ENCODE results near the gene CARD19.
A peak's percentile ranks its signal among the peaks of the same experiment; 100 is the strongest.
"Not testable (repeated sequence)": the region's sequence is repeated elsewhere in the genome, so short reads cannot be mapped to it uniquely, and the experiment has no call there.

CARD19 gene

DNA sequence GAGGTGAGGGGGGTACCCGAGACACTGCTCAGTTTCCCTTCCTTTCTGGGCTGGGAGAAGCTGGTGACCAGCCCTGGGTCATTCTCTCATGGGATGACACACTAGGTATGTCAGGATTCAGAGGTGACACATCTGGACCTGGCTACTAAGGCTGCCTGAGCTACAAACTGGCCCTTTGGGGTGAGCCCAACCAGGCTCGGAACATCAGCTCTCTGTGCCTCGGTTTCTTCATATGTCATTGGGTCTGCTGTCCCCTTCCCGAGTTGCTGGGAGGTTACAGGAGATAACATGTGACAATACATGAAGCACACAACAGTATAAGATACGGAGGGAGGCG, 11.8 kb downstream of the CARD19 start:
- no peak for DNase-seq

DNA sequence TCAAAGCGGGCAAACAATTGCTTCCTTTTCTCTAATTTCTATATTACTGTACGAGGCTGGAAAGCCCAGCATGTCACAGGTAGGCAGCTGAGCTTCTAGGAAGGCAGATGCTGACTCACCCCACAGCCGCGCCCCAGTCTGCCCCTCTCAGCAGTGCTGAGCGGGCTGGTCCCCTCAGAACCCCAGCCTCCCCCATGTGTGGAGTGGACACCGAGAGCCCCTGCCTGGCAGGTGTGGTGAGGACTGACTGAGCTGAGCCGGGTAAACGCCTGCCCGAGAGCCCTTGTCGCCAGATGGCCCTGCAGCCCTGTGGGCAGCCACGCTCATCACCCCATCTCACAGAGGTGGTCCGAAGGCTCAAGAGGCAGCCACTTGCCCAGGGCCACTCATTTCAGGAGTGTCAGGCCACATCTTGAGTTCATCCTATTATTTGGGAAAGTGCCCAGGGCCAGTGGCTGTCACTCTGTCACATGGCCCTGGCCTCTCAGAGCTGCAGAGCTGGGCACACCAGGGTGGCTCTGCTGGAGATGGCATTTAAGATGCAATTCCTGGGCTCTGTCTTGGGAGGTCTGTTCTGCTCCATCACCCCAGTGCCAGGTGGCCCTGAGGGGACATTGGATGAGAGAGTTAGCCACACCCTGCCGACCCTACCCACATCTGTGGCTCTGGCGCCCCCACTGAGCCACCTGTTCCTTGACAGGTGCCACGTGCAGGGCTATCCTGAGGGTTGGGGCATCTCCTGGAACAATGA, 12.4 kb downstream of the CARD19 start:
- no peak for DNase-seq

DNA sequence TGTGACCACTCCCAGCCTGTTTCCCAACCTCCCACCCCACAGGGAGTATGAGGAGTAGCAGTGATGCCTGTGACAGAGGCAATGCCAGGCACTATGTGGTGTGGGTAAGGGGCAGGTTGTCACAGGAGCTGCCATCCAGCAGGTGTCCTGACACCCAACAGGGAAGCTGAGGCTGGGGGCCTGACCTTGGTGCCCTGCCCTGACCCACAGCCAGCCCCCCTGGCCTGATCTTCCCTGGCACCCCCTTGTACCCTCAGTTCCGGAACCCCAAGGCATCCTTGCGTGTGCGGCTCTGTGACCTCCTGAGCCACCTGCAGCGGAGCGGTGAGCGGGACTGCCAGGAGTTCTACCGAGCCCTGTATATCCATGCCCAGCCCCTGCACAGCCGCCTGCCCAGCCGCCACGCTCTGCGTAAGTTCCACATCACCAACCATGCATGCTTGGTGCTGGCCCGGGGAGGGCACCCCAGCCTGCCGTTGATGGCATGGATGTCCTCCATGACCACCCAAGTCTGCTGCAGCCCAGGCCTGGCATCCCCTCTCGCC, 14.4 kb downstream of the CARD19 start:
- no peak for DNase-seq

DNA sequence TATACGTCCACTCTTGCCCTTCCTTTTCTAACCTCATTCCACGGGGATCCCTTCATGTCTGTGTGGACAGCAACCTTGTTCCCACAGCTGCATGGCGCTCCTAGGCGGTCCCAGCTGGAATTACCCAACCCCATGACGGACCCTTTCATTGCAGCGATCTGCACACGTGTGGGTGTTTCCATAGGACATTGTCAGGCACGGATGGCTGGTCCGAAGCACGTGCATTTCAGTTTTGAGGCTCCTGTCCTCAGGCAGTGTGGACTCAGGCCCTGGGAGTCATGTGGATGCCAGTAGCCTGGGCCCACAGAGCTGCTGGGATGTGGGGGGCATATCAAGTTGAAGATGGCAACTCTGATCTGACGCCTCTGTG, 15.0 kb downstream of the CARD19 start:
- no peak for DNase-seq

DNA sequence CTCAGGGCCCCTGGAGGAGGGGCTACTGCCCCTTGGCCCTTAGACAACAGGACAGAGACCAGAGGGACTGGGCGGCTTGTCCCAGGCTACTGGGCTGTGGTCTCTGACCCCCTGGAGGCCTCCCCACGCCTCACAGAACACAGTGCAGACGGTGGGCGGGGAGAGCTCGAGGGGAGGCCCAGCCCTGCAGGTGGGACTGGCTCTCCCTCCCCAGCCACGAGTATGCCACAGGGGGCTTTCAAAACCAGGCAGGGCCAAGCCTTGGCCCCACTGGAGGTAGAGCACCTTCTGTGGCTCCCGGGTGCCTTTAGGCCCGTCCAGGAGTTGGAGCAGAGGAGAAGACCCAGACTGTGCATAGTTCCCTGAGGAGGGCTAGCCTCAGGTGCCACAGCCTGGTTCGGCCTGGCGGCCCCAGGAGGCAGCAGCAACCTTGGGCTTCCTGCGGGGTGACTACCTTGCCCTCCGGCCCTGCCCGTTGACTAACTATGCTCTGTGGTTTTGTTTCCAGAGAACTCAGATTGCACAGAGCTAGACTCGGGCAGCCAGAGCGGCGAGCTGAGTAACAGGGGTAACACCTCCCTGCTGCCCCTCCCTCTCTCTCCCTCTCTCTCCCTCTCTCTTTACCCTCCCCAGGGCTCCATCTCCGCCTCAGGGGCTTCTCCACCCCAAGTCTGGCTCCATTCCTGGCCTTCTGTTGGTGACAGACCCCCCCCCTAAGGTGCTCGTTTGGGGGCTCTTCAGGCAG, 15.5 kb downstream of the CARD19 start:
- peak; percentile 82 for DNase-seq

DNA sequence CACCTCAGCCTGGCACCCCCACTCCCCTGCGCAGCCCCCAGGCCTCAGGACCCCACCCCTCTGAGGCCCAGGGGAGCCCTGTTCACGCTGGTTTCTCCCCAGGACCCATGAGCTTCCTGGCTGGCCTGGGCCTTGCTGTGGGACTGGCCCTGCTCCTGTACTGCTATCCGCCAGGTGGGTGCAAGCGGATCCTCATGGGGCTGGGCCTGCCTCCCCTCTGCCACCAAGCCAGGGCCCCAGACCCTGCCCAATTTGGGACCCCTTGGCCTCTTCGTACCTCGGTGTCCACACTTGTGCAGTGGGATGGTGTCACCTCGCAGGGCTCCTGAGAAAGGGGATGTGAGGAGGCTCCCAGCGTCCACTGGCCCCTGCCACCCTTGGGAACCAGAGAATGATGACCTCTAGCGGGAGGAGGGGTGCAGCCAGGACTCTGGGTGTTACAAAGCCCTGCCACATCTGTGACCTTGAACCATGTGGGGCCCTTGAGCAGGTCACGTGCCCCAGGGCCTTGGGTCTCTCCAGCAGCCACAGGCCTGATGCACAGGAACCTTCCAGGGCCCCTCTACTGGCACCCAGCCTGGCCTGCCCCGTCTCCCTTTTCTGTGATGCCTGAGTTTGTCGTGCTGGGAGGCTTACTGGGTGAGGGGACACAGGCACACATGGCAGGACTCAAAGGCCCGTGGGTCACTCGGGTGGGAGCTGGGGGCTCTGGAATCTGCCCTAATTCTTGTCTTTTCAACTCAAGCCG, 16.3 kb downstream of the CARD19 start:
- DNase-seq: no peak

DNA sequence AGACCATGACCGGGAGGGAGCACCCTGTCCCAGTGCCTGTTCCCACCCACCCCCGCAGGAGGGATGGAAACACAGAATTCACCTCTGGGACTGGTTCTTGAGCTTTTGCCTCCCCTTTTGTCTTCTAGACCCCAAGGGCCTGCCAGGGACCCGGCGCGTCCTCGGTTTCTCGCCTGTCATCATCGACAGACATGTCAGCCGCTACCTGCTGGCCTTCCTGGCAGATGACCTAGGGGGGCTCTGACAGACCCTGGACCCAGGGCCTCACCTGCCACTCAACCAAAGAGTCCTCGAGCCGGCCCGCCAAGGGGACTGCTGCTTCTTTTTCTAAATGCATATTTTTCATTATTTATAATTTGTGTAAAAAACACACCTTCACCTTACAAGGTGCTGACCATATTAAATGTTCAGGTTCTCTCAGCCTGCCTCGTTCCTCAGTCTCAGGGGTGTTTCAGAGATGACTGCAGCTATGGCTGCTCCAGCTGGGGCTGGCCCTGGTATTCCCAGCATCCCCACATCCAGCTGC, 16.9 kb downstream of the CARD19 start:
- no peak for DNase-seq

DNA sequence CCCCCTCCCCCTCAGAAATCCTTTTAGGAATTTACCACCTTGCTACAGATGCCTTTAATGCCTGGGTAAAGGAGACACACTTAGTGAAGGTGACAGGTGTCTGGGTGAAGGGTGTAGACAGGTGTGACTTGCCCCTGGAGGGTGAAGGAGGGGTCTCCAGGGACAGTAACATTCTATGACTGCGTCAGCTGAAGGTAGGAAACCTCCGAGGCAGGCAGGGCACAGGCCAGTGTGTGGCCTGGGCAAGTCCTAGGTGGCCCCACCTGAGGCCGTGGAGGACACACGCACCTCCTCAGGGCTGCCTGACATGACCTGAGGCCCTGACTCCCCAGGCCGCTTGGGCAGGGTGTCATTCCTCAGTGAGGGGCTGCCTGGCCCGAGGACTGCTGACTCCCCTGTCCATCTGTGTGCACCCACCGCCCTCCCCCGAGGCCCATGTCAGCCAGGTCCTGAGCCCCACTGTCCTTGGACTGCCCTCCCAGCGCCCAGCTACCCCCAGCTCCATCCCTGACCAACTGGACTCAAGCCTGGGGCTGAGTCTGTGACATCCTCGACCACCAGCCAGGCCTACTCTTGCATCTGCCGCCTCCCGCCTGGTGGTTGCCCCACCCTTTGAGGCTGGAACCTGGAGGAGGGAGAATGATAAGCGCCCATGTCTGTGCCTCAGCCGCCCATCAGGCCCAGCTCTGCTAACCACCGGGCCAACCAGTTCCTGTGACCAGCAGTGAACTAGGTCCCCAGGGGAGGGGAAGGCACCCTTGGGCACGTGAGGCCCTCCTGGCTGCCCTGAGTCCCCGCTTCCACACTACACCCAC, 18.4 kb downstream of the CARD19 start:
- no peak for DNase-seq

DNA sequence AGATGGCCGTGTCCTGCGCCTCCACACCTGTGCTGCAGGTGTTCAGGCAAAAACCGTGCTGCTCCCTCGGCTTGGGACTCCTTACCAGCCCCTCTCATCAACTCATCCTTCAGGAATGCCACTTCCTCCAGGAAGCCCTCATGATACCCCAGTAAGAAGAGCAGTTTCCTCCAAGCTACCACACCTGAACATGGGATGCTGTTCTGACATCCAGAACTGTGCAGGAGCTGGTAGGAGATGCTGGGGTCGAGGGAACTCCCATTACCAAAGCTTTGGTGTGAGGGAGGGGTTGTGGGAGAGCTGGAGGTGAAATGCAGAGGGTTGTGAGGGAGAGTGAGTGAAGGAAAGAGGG, 18.9 kb downstream of the CARD19 start:
- no peak for DNase-seq

DNA sequence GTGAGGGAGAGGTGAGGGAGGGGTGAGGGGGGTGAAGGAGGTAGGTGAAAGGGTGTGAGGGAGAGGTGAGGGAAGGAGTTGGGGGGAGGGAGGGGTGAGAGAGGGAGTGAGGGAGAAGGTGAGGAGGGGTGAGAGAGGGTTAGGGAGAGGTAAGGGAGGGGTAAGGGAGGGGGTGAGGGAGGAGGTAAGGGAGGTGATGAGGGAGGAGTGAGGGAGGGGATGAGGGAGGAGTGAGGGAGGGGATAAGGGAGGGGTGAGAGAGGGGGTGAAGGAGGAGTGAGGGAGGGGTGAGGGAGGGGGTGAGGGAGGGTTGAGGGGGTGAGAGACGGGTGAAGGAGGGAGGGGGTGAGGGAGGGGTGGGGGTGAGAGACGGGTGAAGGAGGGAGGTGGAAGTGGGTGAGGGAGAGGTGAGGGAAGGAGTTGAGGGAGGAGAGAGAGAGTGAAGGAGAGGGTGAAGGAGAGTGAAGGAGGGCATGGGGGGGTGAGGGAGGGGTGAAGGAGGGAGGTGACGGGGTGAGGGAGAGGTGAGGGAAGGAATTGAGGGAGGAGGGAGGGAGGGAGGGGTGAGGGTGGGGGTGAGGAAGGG, 19.6 kb downstream of the CARD19 start:
- DNase-seq: no peak

DNA sequence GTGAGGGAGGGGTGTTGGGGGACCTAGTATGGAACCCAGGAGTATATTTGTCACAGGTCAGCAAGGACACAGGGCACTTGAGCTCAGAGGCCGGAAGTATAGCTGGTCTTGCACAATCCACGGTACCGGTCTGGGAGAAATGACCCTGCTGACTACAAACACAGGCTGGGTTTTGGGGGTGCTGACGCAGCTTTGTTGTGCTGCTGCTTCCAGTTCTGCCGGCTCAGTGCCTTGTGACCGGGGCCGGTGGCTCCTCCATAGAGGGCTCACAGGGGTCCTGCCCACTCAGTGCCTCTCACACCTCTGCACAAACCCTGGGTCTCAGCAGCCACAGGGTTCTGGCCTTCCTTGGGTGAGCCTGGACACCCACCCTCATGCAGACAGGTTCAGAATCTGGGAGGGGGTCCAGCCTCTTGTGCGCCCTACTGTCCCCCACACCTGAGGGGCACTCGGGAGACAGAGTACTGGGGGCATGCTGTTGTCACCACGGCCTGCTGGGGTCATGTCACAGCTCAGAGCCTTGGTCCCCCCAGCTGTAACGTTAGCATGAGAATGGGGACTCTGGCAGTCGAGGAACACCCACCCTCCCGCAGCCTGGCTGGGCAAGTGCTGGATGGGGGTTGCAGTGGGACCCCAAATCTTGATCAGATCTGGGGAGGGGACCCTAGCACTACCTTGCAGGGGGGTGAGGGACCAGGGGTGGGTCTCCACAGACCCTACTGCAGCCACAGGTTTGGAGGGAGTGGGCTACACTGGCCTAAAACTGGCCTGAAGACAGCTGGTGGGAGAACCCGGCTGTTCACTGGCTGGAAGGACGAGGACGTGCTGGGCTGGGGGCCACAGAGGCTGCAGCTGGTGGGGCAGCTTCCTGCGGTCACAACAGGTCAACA, 20.3 kb downstream of the CARD19 start:
- no peak for DNase-seq

DNA sequence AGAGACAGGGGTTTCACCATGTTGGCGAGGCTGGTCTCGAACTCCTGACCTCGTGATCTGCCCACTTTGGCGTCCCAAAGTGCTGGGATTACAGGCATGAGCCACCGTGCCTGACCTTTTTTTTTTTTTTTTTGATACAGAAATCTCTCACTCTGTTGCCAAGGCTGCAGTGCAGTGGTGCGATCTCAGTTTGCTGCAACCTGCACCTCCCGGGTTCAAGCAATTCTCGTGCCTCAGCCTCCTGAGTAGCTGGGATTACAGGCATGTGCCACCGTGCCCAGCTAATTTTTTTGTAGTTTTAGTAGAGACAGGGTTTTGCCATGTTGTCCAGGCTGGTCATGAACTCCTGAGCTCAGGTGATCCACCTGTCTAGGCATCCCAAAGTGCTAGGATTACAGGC, 21.5 kb downstream of the CARD19 start:
- not testable (repeated sequence) for DNase-seq

DNA sequence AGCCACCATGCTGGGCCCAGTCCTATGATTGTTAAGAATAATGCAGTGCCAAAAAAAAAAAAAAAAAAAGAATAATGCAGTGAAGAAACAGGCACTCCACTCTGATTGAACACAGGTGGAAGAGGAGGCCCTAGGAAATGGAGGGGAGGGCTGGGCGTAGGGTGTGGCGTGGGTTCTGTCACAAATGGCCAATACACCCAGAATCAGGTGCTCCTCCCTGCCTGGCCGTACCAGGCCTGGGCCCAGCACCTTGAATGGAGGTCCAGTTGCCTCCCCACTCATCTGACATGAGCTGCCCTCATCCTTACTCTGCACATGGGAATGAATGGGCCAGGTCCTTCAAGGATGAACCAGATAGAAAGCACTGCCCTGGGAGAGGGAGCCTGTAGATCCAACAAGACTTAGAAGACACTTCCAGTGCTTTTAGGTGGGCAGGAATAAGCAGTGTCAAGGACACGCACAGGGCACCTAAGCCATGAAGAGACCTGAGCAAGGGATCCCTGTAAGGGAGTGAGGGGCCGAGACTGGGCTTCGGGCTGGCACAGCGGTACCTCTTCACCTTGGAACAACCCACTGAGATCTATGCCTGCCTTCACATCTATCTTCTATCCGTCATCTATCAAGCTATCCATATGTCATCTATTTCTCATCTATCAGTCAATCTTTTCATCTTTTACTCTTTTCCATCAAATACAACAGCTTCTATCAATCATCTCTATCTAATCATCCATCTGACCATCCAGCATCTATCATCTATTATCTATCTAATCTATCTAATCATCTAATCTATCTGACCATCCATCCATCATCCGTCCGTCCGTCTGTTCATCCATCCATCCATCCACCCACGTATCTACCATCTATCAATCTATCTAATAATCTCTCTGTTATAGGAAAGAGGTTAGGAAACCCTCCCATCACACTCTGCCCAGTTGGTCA, 22.2 kb downstream of the CARD19 start:
- no peak for DNase-seq

DNA sequence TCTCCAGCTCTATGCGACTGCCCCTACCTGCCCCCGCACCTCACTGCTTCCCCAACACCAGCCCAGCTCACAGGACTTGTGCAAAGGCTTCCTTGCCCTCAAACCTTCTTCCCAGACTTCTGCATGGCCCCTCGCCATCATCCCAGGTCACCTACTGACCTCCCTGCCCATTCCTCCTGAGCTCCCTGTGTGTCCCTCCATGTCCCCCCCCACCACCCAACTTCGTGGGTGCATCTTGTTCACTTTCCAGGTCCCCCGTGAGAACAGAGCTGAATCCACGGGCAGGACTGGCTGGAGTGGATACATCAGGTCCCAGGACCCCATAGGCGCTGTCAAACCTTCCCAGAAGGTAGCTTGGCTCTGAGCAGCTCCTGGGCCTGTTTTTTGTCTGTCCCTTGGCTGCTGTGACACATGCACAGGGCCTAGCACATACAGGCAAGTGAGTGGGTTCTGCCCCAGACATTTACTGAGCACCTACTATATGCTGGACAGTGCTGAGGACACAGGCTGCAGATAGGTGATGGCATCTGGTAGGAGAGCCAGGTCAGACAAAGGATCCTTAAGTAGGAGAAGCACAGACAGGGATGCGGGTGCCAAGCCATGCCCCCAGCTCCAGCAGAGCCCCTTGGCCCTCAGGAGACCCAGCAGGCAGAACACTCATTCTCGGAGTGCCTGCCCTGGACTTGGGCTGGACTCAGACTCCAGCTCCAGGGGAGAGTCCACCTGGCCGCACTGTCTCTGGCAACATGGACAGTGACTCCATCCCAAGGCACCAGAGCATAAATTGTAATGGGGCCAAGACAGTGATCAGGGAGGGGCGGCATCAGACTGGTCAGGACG, 23.1 kb downstream of the CARD19 start:
- no peak for DNase-seq

DNA sequence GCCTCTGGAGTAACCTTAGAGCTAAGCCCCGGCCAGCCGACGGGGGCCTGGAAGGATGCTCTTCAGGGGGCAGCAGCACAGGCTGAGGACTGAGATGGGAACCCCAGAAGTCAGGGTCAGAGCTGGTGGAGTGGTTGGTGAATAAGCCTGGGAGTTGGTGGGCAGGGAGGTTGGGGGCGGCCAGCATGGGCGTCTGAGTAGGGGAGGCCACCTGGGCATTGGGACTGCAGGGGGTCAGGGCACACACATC, 23.6 kb downstream of the CARD19 start:
- DNase-seq: no peak

DNA sequence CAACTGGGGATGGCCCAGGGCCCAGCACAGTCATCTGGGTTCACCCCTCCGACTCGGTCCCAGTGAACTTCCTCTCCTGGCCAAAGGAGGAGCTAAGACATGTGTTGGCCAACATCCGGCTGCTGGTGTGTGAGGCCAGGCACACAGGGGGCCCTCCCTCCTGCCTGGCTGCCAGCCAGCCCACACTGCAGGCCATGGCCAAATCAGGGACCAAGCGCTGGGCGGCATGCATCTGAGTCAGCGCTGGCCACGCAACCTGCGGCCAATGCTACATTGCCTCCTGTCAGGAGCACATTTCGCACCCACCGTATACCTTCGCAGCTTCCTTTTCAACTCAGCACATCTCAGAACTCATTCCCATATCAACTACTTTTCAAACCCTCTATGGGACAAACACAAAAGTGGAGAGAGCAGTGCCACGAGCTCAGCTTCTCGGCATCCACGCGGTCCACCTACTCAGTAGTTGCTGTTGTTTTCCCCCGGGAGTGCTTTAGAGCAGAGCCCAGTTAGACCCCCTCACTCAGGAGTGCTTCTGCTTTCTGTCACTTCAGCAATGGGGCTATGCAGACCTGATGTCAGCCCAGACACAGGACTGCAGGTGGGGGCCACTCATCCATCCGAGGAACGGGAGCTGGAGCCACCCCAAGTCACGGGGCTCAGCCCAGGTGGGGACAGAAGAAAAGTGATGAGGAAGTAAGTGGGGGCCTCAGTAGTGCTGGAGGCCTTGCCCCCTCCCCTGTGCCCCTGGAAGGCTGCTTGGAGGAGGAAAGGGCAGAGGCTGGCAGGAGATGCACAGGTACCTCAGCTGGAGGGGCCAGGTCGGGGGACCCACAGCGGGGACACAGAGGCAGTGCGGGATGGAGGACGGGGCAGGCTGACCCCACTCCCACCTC, 24.2 kb downstream of the CARD19 start:
- DNase-seq: peak; percentile 86

DNA sequence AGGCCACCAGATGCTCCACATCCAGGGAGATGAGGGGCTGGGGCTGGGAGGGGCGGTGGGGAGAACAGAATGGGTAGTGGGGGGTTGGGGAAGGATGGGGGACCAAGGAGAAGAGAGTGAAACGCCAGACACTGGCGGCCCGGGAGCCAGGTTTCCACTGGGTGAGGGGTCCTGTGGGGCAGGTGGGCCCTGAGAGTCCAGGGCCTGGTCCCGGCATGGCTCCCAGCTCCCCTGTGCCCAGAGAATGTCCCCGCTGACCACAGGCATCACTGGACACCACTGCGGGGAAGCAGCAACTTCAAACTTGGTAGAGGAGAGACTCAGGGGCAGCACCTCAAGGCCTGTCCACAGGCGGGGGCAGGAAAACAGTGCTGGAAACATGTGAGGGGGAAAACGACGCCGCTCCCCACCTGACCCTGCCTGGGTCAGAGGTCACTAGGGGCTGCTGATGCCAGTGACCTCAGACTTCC, 24.9 kb downstream of the CARD19 start:
- DNase-seq: no peak
